ENCODE data around the gene SULT4A1.
"Not testable (repeated sequence)": the region's sequence is repeated elsewhere in the genome, so short reads cannot be mapped to it uniquely, and the experiment has no call there.

The SULT4A1 gene

GRCh38 chr22:43862074-43862881 lies at the start of gene SULT4A1:
SULT4A1 (minus strand) TSS chr22:43862513; CDS start chr22:43862382, 131 bp downstream.
- DNase-seq, result no peak

DNA sequence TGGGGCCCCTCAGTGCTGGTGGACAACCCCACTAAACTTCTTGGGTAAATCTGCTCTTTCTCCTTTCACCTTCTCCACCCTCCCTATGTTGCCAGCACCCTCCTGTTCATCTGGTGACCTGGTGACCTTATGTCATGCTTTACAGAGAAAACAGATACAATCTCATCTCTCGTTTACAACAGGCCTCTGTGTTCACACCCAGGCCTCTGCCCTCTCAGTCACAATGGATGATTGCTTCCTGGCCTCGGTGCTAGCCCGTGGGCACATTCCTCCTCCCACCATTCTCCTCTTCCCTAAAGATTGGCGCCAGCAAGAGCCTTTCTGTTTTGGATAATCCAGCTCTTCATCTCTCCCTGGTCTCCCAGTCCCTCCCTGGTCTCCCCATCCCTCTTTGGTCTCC lies 49.0 kb upstream of the SULT4A1 start:
- no peak for DNase-seq

GRCh38 chr22:43910178-43910695 lies 47.9 kb upstream of the SULT4A1 start:
- no peak for DNase-seq

- no peak for DNase-seq
Observed at GRCh38 chr22:43909708-43910107, 47.4 kb upstream of the SULT4A1 start.

GRCh38 chr22:43905681-43906080 lies 43.4 kb upstream of the SULT4A1 start:
- DNase-seq, result no peak

DNA sequence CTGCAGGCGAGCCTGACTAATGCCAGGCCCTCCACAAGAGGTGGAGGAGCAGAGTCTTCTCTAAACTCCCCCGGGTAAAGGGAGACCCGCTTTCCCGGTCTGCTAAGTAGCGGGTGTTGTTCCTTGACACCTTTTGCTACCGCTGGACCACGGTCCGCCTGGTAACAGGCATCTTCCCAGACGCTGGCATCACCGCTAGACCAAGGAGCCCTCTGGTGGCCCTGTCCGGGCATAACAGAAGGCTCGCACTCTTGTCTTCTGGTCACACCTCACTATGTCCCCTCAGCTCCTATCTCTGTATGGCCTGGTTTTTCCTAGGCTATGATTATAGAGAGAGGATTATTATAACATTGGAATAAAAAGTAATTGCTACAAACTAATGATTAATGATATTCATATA lies 42.1 kb upstream of the SULT4A1 start:
- DNase-seq, result peak; percentile 56 to 58

- not testable (repeated sequence) for DNase-seq
Observed at GRCh38 chr22:43903033-43903432, 40.7 kb upstream of the SULT4A1 start.

DNA sequence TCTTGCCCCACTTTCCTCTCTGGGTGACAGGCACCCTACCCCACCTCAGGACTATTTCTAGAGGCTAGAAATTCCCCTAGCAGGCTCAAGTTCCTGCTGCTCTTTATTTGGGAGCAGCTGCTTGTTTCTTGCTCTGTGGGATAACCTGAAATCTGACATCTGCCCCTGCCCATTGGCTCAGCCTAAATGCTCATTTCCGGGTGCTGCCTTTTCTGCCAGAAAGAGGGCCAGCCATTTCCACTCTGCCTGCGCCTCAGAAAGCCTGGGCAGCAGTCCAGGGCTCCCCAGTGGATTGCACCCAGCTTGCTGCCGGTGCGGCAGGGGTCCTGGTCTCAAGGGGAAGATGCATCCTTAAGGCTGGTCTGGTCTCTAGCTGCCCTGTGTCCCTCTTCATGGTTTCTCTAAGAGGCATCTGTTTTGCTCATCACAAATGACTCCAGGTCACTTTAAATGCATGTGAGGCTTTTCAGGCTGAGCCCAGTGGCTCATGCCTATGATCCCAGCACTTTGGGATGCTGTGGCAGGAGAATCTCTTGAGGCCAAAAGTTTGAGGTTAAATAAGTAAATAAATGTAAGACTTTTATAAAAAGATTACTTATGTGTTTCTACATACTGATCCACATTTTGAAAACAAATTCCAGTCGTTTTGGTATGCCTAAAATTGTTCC lies 39.8 kb upstream of the SULT4A1 start:
- no peak for DNase-seq

DNA sequence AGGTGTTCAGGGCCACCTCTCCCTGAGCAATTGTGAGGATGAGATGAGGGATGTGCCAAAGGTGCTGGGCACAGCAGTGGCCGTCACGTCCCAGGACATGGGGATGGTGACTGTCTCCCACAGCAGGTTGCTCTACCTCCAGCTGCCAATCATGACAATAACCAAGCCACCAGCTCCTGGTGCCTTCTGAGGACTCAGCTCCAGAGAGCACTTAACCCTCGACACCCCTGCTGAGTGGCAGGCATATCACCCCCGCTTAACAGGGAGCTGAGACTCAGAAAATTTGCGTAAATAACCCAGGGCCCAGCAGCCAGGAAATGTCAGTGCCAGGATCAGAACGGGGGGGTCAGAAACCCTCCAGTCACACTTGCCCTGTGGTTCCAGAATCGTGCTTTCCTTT lies 37.9 kb upstream of the SULT4A1 start:
- no peak for DNase-seq

GRCh38 chr22:43897751-43898261 lies 35.5 kb upstream of the SULT4A1 start:
- no peak for DNase-seq

- no peak for DNase-seq
Observed at GRCh38 chr22:43895986-43896645, 33.8 kb upstream of the SULT4A1 start.

DNA sequence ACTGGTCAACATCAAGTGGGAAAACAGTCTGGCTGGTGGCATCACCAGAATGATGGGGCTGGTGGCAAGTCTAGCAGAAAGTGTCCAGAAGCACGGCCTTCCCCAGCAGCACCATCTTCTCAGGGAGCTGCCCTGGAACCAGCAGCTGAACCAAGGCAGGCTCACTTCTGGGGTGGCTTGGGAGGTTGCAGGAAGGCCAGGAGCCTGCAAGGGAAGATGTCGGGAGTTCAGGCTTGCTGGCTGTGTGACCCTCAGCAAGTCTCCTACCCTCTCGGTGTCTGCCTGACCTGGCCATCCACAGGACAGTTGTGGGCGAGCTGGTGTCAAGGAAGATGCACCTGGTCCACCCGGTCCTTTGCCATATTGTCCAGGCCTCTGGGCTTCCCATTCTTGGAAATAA lies 31.8 kb upstream of the SULT4A1 start:
- DNase-seq, result no peak

DNA sequence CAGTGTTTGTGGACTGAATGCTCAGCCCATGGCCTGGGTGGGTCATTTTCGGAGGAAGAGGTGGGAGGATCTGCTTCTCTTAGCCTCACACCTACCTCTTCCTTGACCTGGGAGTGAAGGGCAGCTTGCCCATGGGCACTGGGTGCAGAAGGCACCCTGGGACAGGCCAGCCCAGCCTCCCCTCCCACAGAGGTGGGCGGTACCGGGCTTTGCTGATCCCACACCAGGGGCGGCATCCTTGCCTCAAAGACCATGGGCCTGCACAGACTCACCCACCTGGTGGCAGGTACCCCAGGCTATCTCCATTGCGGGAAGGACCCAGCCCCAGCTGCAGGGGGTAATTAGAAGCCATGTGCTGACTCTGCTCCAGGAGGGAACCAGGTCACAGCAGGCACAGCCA lies 31.0 kb upstream of the SULT4A1 start:
- DNase-seq, result no peak

DNA sequence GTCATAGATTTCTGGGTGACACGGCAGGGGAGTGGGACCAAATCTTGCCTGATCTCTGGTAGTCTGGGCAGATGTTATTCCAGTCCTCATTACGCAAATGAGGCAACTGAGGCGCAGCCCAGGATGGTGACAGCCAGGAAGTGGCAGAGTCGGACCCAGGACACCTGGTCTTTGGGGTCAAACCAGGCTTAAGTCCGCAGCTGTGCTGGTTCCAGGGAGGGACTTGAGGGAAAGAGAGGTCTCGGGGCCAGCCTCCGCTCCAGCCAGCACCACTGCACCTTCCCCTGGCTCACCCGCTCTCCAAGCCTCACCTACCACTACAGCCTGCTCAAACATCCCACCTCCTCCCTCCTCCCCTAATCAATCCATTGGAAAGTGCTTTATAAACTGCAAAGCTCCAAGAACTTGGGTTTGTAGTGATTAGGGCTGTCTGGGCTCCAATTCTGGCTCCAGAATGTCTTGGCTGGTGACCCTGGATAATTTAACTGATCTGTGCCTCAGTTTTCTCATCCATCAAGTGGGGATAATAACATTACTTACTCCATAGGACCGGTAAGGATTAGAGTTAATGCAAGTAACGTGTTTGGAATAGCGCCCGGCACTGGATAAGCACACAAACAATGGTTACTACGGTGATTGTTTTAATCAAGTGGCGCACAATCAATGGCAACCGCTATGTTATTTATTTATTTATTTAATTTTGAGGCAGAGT lies 30.0 kb upstream of the SULT4A1 start:
- no peak for DNase-seq

GRCh38 chr22:43891360-43892182 lies 29.3 kb upstream of the SULT4A1 start, which contains the start of gene PNPLA5:
PNPLA5 (minus strand) TSS chr22:43892013; CDS start chr22:43891880, 133 bp downstream.
- no peak for DNase-seq

- DNase-seq, result no peak
Observed at GRCh38 chr22:43890901-43891331, 28.6 kb upstream of the SULT4A1 start.

DNA sequence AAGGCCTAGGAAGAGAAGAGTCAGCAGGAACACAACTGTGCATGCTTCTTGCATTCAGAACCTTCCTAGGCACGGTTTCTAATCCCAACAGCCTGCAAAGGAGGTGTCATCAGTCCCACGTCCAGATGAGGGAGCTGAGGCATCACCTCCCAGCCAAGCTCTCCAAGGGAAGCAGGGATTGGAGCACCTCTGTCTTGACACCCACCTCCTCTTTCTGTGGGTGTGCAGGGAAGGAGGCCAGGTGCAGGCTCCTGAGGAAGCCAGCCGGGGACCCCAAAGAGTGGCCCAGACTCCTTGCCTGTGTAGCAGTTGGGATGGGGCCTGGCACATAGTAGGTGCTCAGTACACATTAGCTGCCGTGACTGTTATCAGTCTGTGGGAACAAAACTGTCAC lies 27.5 kb upstream of the SULT4A1 start:
- no peak for DNase-seq

GRCh38 chr22:43889201-43889859 lies 27.0 kb upstream of the SULT4A1 start:
- no peak for DNase-seq

GRCh38 chr22:43888740-43889139 lies 26.4 kb upstream of the SULT4A1 start:
- DNase-seq, result no peak

- no peak for DNase-seq
Observed at GRCh38 chr22:43887391-43887790, 25.1 kb upstream of the SULT4A1 start.

GRCh38 chr22:43886231-43886630 lies 23.9 kb upstream of the SULT4A1 start:
- DNase-seq, result no peak

Data from CD4-positive, alpha-beta T cell treated with Interleukin-4 for 1 hour (primary cell).